HG02610 (cell line): ENCODE measurements around the gene DPM3.
"Not testable (repeated sequence)": the region's sequence is repeated elsewhere in the genome, so short reads cannot be mapped to it uniquely, and the experiment has no call there.

ENCODE experiments used
- ATAC-seq: cut with Tn5 transposase; IDR thresholded peaks from one replicate; pipeline ENCODE4 v1.9.1; 2021; ENCODE audit warnings: mild to moderate bottlenecking, moderate library complexity; ENCODE audit not compliant: unreplicated experiment

DPM3 gene, protein sequence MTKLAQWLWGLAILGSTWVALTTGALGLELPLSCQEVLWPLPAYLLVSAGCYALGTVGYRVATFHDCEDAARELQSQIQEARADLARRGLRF

DNA sequence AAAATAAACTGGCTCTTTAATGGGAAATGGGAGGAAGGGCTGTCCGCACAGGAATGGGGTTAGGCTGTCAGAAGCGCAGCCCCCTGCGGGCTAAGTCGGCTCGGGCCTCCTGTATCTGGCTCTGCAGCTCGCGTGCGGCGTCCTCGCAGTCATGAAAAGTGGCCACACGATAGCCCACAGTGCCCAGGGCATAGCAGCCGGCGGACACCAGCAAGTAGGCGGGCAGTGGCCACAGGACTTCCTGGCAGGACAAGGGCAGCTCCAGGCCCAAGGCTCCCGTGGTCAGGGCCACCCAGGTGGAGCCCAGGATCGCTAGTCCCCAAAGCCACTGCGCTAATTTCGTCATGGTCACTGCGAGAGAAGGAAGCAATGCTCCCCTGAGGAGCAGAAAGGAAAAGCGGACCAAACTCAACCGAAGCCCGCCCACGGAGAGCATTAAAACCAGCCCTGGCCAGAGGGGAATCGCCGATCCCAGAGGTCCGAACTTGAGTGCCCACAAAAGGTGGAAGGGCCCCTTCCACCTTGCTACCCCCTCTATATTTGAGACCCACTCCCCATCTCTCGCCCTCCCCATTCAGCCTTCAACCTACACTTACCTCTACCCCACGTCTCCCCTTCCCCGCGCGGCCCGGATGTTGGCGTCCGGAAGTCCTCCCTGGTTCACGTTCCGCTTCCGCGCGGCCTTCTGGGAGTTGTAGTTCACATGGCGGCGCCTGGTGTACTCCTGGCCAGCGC, at the start of gene DPM3:
Gene DPM3, minus strand, starts transcription at position 637 of the 735 bp plus-strand sequence. Its CDS starts 291 bp downstream, at position 346.
- ATAC-seq, result peak; percentile 70

- ATAC-seq, result not testable (repeated sequence)
Observed at GRCh38 chr1:155189926-155190325, 49.6 kb upstream of the DPM3 start.

GRCh38 chr1:155188268-155188667, 47.9 kb upstream of the DPM3 start:
- ATAC-seq, result no peak

DNA sequence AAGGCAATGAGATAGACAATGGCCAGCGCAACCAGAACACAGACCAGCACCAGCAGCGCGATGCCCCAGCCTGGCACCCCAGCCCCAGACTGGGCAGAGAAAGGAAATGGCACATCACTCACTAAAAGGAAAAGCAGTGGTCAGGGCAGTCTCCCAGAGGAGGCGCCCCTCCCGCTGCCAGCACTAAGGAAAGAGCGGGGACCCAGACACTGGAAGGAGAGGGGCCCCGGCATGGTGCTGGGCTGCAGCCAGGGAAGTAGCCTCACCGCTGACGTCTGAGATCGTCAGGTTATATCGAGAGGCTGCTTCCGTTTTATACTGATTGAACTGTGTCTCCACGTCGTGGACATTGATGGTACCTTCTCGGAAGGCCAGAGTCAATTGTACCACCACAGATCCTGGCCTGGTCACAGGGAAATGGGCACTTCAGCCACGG, 47.1 kb upstream of the DPM3 start:
- no peak for ATAC-seq

GRCh38 chr1:155186794-155187455, 46.6 kb upstream of the DPM3 start:
- no peak for ATAC-seq

- ATAC-seq, result no peak
Observed at GRCh38 chr1:155186067-155186793, 45.9 kb upstream of the DPM3 start.

GRCh38 chr1:155185783-155186066, 45.4 kb upstream of the DPM3 start:
- no peak for ATAC-seq

DNA sequence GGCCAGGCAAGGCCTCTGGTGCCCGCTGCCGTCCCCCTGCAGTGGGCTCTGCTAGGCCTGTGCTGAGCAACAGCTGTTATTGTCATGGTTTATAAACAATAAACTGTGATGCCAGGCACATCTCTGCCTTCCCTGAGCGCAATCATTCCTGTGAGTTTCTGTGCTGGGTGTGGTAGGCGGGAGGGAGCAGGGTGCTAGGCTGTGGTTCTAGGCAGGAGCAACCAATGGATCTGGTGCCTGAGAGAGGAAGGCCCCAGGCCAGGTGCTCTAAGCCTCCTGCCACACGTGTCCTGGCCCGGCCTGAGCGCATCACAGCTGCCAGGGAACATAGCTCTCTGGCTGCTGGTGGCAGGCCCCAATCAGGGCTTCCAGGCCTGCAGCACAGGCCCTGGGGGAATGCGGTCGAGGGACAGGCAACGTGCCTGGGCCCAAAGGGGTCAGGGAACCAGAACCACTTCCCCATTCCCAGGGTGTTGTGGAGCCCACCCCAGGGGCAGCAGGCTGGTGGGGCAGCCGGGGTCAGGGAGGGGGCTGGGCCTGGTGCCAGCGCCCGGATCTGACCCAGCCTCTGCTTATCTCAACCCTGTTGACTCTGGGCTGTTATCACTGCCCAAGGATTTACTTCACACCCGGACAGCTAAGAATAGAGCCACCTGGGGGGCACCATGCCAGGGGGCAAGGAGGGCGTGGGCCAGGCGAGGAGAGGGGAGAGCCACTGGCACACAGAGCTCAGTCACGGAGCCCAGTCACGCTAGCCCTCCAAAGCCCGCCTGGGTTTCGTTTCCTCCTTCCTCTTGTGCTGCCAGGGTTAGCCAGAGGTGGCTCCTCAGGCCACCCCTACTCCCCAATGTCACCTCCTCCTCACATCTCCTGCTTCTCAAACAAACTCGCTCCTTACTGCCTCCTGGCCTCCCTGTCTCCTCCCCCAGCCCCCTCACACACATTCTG, 44.8 kb upstream of the DPM3 start:
- peak; percentile 85 for ATAC-seq

GRCh38 chr1:155184351-155184811, 44.0 kb upstream of the DPM3 start:
- ATAC-seq, result no peak

- ATAC-seq, result no peak
Observed at GRCh38 chr1:155183775-155184221, 43.5 kb upstream of the DPM3 start.

GRCh38 chr1:155182052-155182550, 41.8 kb upstream of the DPM3 start:
- ATAC-seq, result no peak

- ATAC-seq, result no peak
Observed at GRCh38 chr1:155181371-155182051, 41.2 kb upstream of the DPM3 start.

- ATAC-seq, result no peak
Observed at GRCh38 chr1:155179112-155180031, 39.0 kb upstream of the DPM3 start.

GRCh38 chr1:155178441-155179111, 38.2 kb upstream of the DPM3 start:
- no peak for ATAC-seq

GRCh38 chr1:155177918-155178281, 37.6 kb upstream of the DPM3 start:
- ATAC-seq, result no peak

GRCh38 chr1:155177192-155177917, 37.0 kb upstream of the DPM3 start:
- no peak for ATAC-seq

DNA sequence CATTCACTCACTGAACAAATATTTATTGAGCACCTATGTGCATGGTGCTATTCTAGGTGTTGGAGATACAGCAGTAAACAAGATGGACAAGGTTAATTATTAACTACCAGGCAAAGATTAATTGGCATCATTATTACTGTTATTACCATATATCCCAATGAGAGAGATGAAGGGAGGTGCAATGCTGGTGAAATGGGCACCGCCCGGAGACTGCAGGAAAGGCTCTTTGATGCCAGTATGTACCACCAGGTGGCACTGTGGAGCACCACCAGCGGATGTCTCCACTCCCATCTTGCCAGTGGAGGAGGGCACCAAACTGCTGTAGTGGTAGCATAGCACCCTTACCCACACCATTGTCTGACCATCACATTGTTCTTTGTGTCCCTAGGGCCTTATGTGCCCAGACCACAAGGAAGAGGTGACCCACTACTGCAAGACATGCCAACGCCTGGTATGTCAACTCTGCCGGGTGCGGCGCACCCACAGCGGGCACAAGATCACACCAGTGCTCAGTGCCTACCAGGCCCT, 36.3 kb upstream of the DPM3 start:
- no peak for ATAC-seq
